Measurements from ENCODE around the gene ENPP4.
"Not testable (repeated sequence)": the region's sequence is repeated elsewhere in the genome, so short reads cannot be mapped to it uniquely, and the experiment has no call there.

ENPP4 gene

GRCh38 chr6:46129629-46130511 is at the start of gene ENPP4:
Gene ENPP4 (plus strand): TSS chr6:46129989. CDS start chr6:46139584, 9,595 bp downstream.
- peak; percentile 89 for DNase-seq

- DNase-seq, result no peak
These were observed 49.7 kb upstream of the ENPP4 start for GRCh38 chr6:46080111-46080510.

GRCh38 chr6:46085688-46086087 is 44.1 kb upstream of the ENPP4 start:
- not testable (repeated sequence) for DNase-seq

- DNase-seq, result peak; percentile 60
These were observed 39.4 kb upstream of the ENPP4 start for GRCh38 chr6:46090115-46091079.

- no peak for DNase-seq
These were observed 38.7 kb upstream of the ENPP4 start for GRCh38 chr6:46091080-46091478.

GRCh38 chr6:46095251-46095650 is 34.5 kb upstream of the ENPP4 start:
- DNase-seq, result no peak

- DNase-seq, result no peak
These were observed 32.4 kb upstream of the ENPP4 start for GRCh38 chr6:46097366-46097765.

- no peak for DNase-seq
These were observed 31.1 kb upstream of the ENPP4 start for GRCh38 chr6:46098678-46099077.

GRCh38 chr6:46099952-46100351 is 29.8 kb upstream of the ENPP4 start:
- no peak for DNase-seq

GRCh38 chr6:46102123-46102522 is 27.7 kb upstream of the ENPP4 start:
- no peak for DNase-seq

- DNase-seq, result no peak
These were observed 26.2 kb upstream of the ENPP4 start for GRCh38 chr6:46103441-46104115.

GRCh38 chr6:46104209-46104608 is 25.6 kb upstream of the ENPP4 start:
- DNase-seq, result no peak

- no peak for DNase-seq
These were observed 24.2 kb upstream of the ENPP4 start for GRCh38 chr6:46105568-46105967.

GRCh38 chr6:46113370-46113769 is 16.4 kb upstream of the ENPP4 start:
- DNase-seq, result no peak

GRCh38 chr6:46115634-46116033 is 14.2 kb upstream of the ENPP4 start:
- no peak for DNase-seq

- DNase-seq, result no peak
These were observed 13.5 kb upstream of the ENPP4 start for GRCh38 chr6:46116289-46116688.

- no peak for DNase-seq
These were observed 11.6 kb upstream of the ENPP4 start for GRCh38 chr6:46118157-46118556.

GRCh38 chr6:46118836-46119235 is 11.0 kb upstream of the ENPP4 start:
- DNase-seq, result no peak

GRCh38 chr6:46119679-46120078 is 10.1 kb upstream of the ENPP4 start:
- DNase-seq, result peak; percentile 2

GRCh38 chr6:46128476-46128875 is 1.3 kb upstream of the ENPP4 start:
- no peak for DNase-seq

- peak; percentile 30 for DNase-seq
These were observed 529 bp upstream of the ENPP4 start for GRCh38 chr6:46129291-46129628.

GRCh38 chr6:46130666-46131065 is 877 bp downstream of the ENPP4 start:
- DNase-seq, result no peak

GRCh38 chr6:46131291-46131690 is 1.5 kb downstream of the ENPP4 start:
- not testable (repeated sequence) for DNase-seq

Measured in CD4-positive, alpha-beta T cell treated with Interleukin-6 for 4 hours (primary cell).